Adrenal gland (tissue), 12 donors: ENCODE results near the gene SEZ6. TPM values are rescaled to one million over a fixed set of nuclear protein-coding genes. Genes with fewer than 3 reads are reported as not detected.

Source experiments
- DNase-seq, 7 donors: peaks; one replicate each; pipeline ENCODE4 v3.0.0-alpha.2; 2019 to 2020
- H3K27ac ChIP-seq, 5 donors: fragments of 200-600 bp; sonication (generic) in 4 of 5; 1 replicate in 3 of 5; 2 replicates in 2 of 5; pipeline versions ENCODE4 v1.5.1 to v1.8.0; 2016 to 2020; ENCODE audit warnings: mild to moderate bottlenecking in 1 of 5
- H3K27me3 ChIP-seq: fragments of 200-600 bp; 2 replicates; pipeline ENCODE4 v1.8.0; 2021
- H3K36me3 ChIP-seq, 2 donors: fragments of 200-600 bp; replicated peaks in 1 of 2; 1 replicate in 1 of 2; 2 replicates in 1 of 2; pipeline versions ENCODE4 v1.5.1 to v1.8.0; 2018 to 2022
- H3K4me1 ChIP-seq, 2 donors: fragments of 200-600 bp; replicated peaks in 1 of 2; 1 replicate in 1 of 2; 2 replicates in 1 of 2; pipeline versions ENCODE4 v1.5.1 to v1.8.0; 2018 to 2021
- H3K4me3 ChIP-seq, 4 donors: fragments of 200-600 bp; sonication (generic) in 3 of 4; one replicate each; pipeline ENCODE4 v1.5.1; 2016 to 2018
- H3K9me3 ChIP-seq, 3 donors: fragments of 200-600 bp; sonication (generic) in 1 of 3; replicated peaks in 1 of 3; 1 replicate in 2 of 3; 2 replicates in 1 of 3; pipeline versions ENCODE4 v1.5.1 to v1.8.0; 2016 to 2021
- CTCF ChIP-seq, 6 experiments: fragments of 450-650 bp in 4 of 6; fragments of 200-600 bp in 2 of 6; sonication (generic) in 1 of 6; IDR thresholded peaks; 1 replicate in 5 of 6; 2 replicates in 1 of 6; pipeline versions ENCODE4 v1.5.1 to v1.8.0; 2016 to 2021; ENCODE audit warnings: antibody characterized with exemption in 6 of 6, mild to moderate bottlenecking in 2 of 6, moderate library complexity in 1 of 6
- POLR2A ChIP-seq, 2 donors: fragments of 450-650 bp; IDR thresholded peaks; one replicate each; pipeline ENCODE4 v1.6.1; 2017; ENCODE audit warnings: antibody characterized with exemption in 2 of 2, mild to moderate bottlenecking in 2 of 2, moderate library complexity in 1 of 2
- WGBS, 4 donors: extraction: QIAGEN DNeasy Blood & Tissue Kit in 2 of 4; methylation state at CpG; one replicate each; pipeline versions ENCODE4 v1.1.5 to v1.1.7; 2013 to 2017; 5-methylcytosine and 5-hydroxymethylcytosine counted together
- intact Hi-C, 2 donors: fragments of 100-400 bp; cut with DNase I; formaldehyde crosslinking; loops; one replicate each; pipeline versions ENCODE4 v1.14.1 to v1.15.0; 2022 to 2023
- polyA plus RNA-seq, 3 donors: library from polyadenylated mRNA; stranded (reverse); fragments of 200-250 nt in 2 of 3; fragments of 350-450 nt in 1 of 3; fragmentation: Illumina TruSeq in 1 of 3; extraction: RNeasy Lipid Tissue Mini Kit (QIAGEN cat#74804) in 1 of 3; gene quantifications; one replicate each; pipeline ENCODE4 v1.2.3, GENCODE V29; 2013 to 2014
- total RNA-seq, 9 donors: library from RNA; depleted of rRNA in 4 of 9; stranded (reverse); fragments of >200 nt in 4 of 9; fragments of 120-200 nt in 1 of 9; fragmentation: NEBNext Ultra II Directional in 1 of 9; extraction: Animal tissue kit (Norgen Biotek cat#: 25700) in 1 of 9; gene quantifications; one replicate each; pipeline versions ENCODE4 v1.1.0 to v1.2.4, GENCODE V29; 2013 to 2023
- donor health status: healthy with polysubstance abuse.
- donor health status: Bipolar disorder and iron deficiency.
- donor health status: DM: yes; HTN: yes; CAD: no.
- donor health status: DM: no; HTN: no; CAD: no.
- donor health status: DM: no; HTN: no; CAD: no.
- donor health status: DM: yes; HTN: yes; CAD: no.

Gene SEZ6
- total and polyA plus RNA-seq, 12 donors: 0.11 to 1.0 (median 0.33) TPM; not detected in 6

- Histone ChIP-seq H3K9me3 (no peaks in the 10 kb centered on the region), H3K36me3 (no peaks in the 10 kb centered on the region), H3K4me3 (no peak overlapping the region), H3K4me1 (no peaks in the 10 kb centered on the region), H3K27ac (no peak overlapping the region), H3K27me3 (no peaks in the 10 kb centered on the region)
- TF ChIP-seq POLR2A (IDR thresholded peaks at IDR 0.05) (no peak), CTCF (IDR thresholded peaks at IDR 0.05) (no peak)
- intact Hi-C loops: no loop called here
- WGBS, 4 donors: 90 to 91% (median 90%) methylated on average over 7 to 18 of the region's 18 CpGs
- peak in 1 of 7 donors; percentile 21 for DNase-seq
Measured at GRCh38 chr17:28958820-28959455, 46.9 kb downstream of the SEZ6 start.

GRCh38 chr17:28957992-28958355 is 47.9 kb downstream of the SEZ6 start:
- intact Hi-C loops: no loop called here
- Histone ChIP-seq H3K27me3 (no peaks in the 10 kb centered on the region), H3K9me3 (no peaks in the 10 kb centered on the region), H3K27ac (no peak overlapping the region), H3K4me1 (peaks cover 0 to 5% of the 10 kb centered on the region in 2 donors), H3K36me3 (no peaks in the 10 kb centered on the region), H3K4me3 (no peak overlapping the region)
- TF ChIP-seq CTCF (IDR thresholded peaks at IDR 0.05) (no peak), POLR2A (IDR thresholded peaks at IDR 0.05) (no peak)
- WGBS, 4 donors: 92 to 100% (median 96%) methylated on average over 1 to 7 of the region's 7 CpGs
- peak in 1 of 7 donors; percentile 19 for DNase-seq

GRCh38 chr17:28957277-28957991 is 48.4 kb downstream of the SEZ6 start:
- DNase-seq: peak in 1 of 7 donors; percentile 14
- TF ChIP-seq CTCF (IDR thresholded peaks at IDR 0.05) (no peak), POLR2A (IDR thresholded peaks at IDR 0.05) (no peak)
- intact Hi-C loops: no loop called here
- 90 to 95% (median 93%) methylated on average over 12 to 13 of the region's 13 CpGs for WGBS, 4 donors
- Histone ChIP-seq H3K4me1 (peaks cover 0 to 10% of the 10 kb centered on the region in 2 donors), H3K4me3 (no peak overlapping the region), H3K9me3 (no peaks in the 10 kb centered on the region), H3K36me3 (no peaks in the 10 kb centered on the region), H3K27me3 (no peaks in the 10 kb centered on the region), H3K27ac (no peak overlapping the region)

GRCh38 chr17:28956861-28957260 is 49.0 kb downstream of the SEZ6 start:
- DNase-seq: peak in 1 of 7 donors; percentile 24
- TF ChIP-seq CTCF (IDR thresholded peaks at IDR 0.05) (no peak), POLR2A (IDR thresholded peaks at IDR 0.05) (no peak)
- Histone ChIP-seq H3K27me3 (no peaks in the 10 kb centered on the region), H3K9me3 (no peaks in the 10 kb centered on the region), H3K4me3 (no peak overlapping the region), H3K27ac (no peak overlapping the region), H3K4me1 (peaks cover 0 to 10% of the 10 kb centered on the region in 2 donors), H3K36me3 (no peaks in the 10 kb centered on the region)
- intact Hi-C loops: no loop called here
- WGBS, 4 donors: 91 to 93% methylated on average over 3 of the region's 3 CpGs; no CpG with 5 or more reads in 2 of the 4 donors
